Fibroblast of lung (primary cell): Measurements from ENCODE around the gene IHH.

Experiments used
- EZH2 ChIP-seq: IDR thresholded peaks from 2 replicates; pipeline ENCODE4 v1.5.1; 2012; ENCODE audit warnings: low read length, control low read depth, mild to moderate bottlenecking; ENCODE audit errors: missing control alignments
- TF ChIP-seq, protein P1 (sequence below), 2 donors: IDR thresholded peaks in 1 of 2; conservative IDR thresholded peaks in 1 of 2; 1 replicate in 1 of 2; 2 replicates in 1 of 2; pipeline ENCODE4 v1.5.1; 2011 to 2012; ENCODE audit warnings: low read length in 2 of 2, control low read depth in 1 of 2, inconsistent platforms in 1 of 2, low read depth in 1 of 2, mild to moderate bottlenecking in 1 of 2

DNA sequence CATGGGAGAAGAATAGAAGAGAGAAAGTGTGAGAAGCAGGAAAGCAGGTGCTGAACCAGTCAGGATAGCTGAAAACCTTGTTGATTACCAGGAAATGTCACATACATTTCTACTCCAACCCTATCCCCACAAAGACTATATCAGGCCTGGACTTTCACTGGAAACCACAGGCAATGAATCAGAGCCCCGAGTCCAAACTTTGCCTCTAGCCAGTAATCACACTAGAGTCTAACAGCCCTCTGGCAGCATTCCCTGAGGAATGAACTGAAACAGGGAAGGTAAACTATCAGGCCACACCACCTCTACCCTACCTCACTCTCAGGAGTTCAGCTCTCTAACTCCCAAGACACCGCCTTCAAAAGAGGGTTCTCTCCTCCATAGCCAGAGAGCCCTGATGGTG is 18.7 kb upstream of the IHH start:
- TF ChIP-seq, protein P1, sequence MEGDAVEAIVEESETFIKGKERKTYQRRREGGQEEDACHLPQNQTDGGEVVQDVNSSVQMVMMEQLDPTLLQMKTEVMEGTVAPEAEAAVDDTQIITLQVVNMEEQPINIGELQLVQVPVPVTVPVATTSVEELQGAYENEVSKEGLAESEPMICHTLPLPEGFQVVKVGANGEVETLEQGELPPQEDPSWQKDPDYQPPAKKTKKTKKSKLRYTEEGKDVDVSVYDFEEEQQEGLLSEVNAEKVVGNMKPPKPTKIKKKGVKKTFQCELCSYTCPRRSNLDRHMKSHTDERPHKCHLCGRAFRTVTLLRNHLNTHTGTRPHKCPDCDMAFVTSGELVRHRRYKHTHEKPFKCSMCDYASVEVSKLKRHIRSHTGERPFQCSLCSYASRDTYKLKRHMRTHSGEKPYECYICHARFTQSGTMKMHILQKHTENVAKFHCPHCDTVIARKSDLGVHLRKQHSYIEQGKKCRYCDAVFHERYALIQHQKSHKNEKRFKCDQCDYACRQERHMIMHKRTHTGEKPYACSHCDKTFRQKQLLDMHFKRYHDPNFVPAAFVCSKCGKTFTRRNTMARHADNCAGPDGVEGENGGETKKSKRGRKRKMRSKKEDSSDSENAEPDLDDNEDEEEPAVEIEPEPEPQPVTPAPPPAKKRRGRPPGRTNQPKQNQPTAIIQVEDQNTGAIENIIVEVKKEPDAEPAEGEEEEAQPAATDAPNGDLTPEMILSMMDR (conservative IDR thresholded peaks at IDR 0.05 in 1 of 2, IDR thresholded peaks at IDR 0.05 in 1 of 2; ENCODE audit: low read depth in 1 of 2, low read length in 2 of 2): no peak
- no peak for TF ChIP-seq EZH2
